H1 (cell line): ENCODE results near the gene RERG. TPM values are rescaled to one million over a fixed set of nuclear protein-coding genes. Genes with fewer than 3 reads are reported as not detected.

Source experiments
- CTCF ChIA-PET: fragments of 300-600 bp; sonication (Branson Sonifier 250); formaldehyde crosslinking; loops from one replicate; lab custom pipeline; 2021; ENCODE audit not compliant: partially characterized antibody; lab: Charles Lee
- POLR2A ChIA-PET: fragments of 300-600 bp; sonication (Branson Sonifier 250); formaldehyde crosslinking; loops from one replicate; lab custom pipeline; 2021; ENCODE audit warnings: inconsistent platforms; ENCODE audit not compliant: partially characterized antibody; lab: Charles Lee
- DNase-seq, 2 experiments: peaks; one replicate each; pipeline versions ENCODE4 v3.0.0 to v3.0.0-alpha.2; 2010 to 2022; ENCODE audit warnings: low spot score in 2 of 2, low read depth in 1 of 2, mixed read lengths in 1 of 2
- FAIRE-seq: peaks from 2 replicates; lab custom pipeline; 2011; peaks lifted over from hg19 to GRCh38; lab: Jason Lieb, UNC
- H2AFZ ChIP-seq: 2 replicates; pipeline ENCODE4 v1.8.1; 2012; ENCODE audit warnings: low read length, inconsistent platforms
- H2AK5ac ChIP-seq: 2 replicates; pipeline ENCODE4 v1.6.1; 2013; ENCODE audit warnings: low read depth, low read length
- H2BK120ac ChIP-seq: replicated peaks from 2 replicates; pipeline ENCODE3; 2013; ENCODE audit warnings: low read depth, low read length, inconsistent platforms
- H2BK12ac ChIP-seq: 2 replicates; pipeline ENCODE4 v1.6.1; 2013; ENCODE audit warnings: low read depth, low read length
- H2BK15ac ChIP-seq: 2 replicates; pipeline ENCODE4 v1.6.1; 2013; ENCODE audit warnings: low read length
- H2BK20ac ChIP-seq: 2 replicates; pipeline ENCODE4 v1.6.1; 2013; ENCODE audit warnings: low read length
- H2BK5ac ChIP-seq: 2 replicates; pipeline ENCODE4 v1.6.1; 2013; ENCODE audit warnings: low read depth, low read length
- H3K14ac ChIP-seq: 2 replicates; pipeline ENCODE4 v1.6.1; 2013; ENCODE audit warnings: inconsistent platforms; ENCODE audit not compliant: insufficient read length
- H3K18ac ChIP-seq: 2 replicates; pipeline ENCODE4 v1.6.1; 2013; ENCODE audit warnings: low read length; ENCODE audit errors: extremely low read depth
- H3K23ac ChIP-seq: 2 replicates; pipeline ENCODE4 v1.6.1; 2013; ENCODE audit warnings: inconsistent platforms; ENCODE audit not compliant: insufficient read length
- H3K23me2 ChIP-seq: 2 replicates; pipeline ENCODE4 v1.6.1; 2013; ENCODE audit warnings: low read depth, low read length
- H3K27ac ChIP-seq: 2 replicates; pipeline ENCODE4 v1.6.1; 2011; ENCODE audit warnings: low read depth, low read length, inconsistent platforms
- H3K27me3 ChIP-seq, 4 experiments: replicated peaks in 1 of 4; 1 replicate in 1 of 4; 2 replicates in 3 of 4; pipeline versions ENCODE4 v1.6.1 to v1.8.1; 2011 to 2013; ENCODE audit warnings: low read length in 3 of 4, mild to moderate bottlenecking in 3 of 4, inconsistent platforms in 2 of 4, mixed read lengths in 2 of 4, moderate library complexity in 1 of 4; ENCODE audit not compliant: control insufficient read depth in 3 of 4, insufficient read depth in 3 of 4; ENCODE audit errors: extremely low read depth in 1 of 4
- H3K36me3 ChIP-seq, 4 experiments: 2 replicates each; pipeline versions ENCODE4 v1.6.1 to v1.8.1; 2011 to 2013; ENCODE audit warnings: mild to moderate bottlenecking in 4 of 4, low read length in 3 of 4, moderate library complexity in 2 of 4, control low read depth in 1 of 4, inconsistent platforms in 1 of 4; ENCODE audit not compliant: insufficient read depth in 4 of 4, control insufficient read depth in 2 of 4
- H3K4ac ChIP-seq: replicated peaks from 2 replicates; pipeline ENCODE3; 2013; ENCODE audit warnings: low read length, low read depth, mixed read lengths, inconsistent platforms; ENCODE audit not compliant: insufficient read length
- H3K4me1 ChIP-seq, 4 experiments: replicated peaks in 1 of 4; 1 replicate in 1 of 4; 2 replicates in 3 of 4; pipeline versions ENCODE4 v1.6.1 to v1.8.1; 2011 to 2013; ENCODE audit warnings: low read length in 3 of 4, inconsistent platforms in 2 of 4, mixed read lengths in 1 of 4; ENCODE audit not compliant: insufficient read depth in 4 of 4, control insufficient read depth in 3 of 4
- H3K4me2 ChIP-seq, 2 experiments: 2 replicates each; pipeline versions ENCODE4 v1.6.1 to v1.8.1; 2011 to 2013; ENCODE audit warnings: low read depth in 2 of 2, low read length in 2 of 2, control low read depth in 1 of 2, inconsistent platforms in 1 of 2, mild to moderate bottlenecking in 1 of 2; ENCODE audit not compliant: insufficient read depth in 1 of 2
- H3K4me3 ChIP-seq, 4 experiments: fragments of 200-600, 300-600 bp in 1 of 4; sonication (generic), shearing (Covaris generic), sonication (Bioruptor Twin) in 1 of 4; 2 replicates each; pipeline versions ENCODE4 v1.5.1 to v1.8.1; 2011 to 2016; ENCODE audit warnings: low read length in 4 of 4, low read depth in 3 of 4, control low read depth in 2 of 4, inconsistent platforms in 2 of 4, mild to moderate bottlenecking in 2 of 4, mixed read lengths in 1 of 4, moderate library complexity in 1 of 4; ENCODE audit not compliant: insufficient read depth in 2 of 4; ENCODE audit errors: extremely low read depth in 1 of 4
- H3K56ac ChIP-seq: replicated peaks from 2 replicates; pipeline ENCODE3; 2013; ENCODE audit warnings: low read depth, mild to moderate bottlenecking, mixed read lengths, low read length, inconsistent platforms; ENCODE audit not compliant: insufficient read length
- H3K79me1 ChIP-seq: 2 replicates; pipeline ENCODE4 v1.6.1; 2013; ENCODE audit warnings: low read depth, low read length, control low read depth
- H3K79me2 ChIP-seq, 2 experiments: 2 replicates each; pipeline versions ENCODE4 v1.6.1 to v1.8.1; 2012 to 2013; ENCODE audit warnings: low read length in 2 of 2, mild to moderate bottlenecking in 2 of 2, inconsistent platforms in 1 of 2; ENCODE audit not compliant: insufficient read depth in 2 of 2, control insufficient read depth in 1 of 2
- H3K9ac ChIP-seq, 4 experiments: replicated peaks in 1 of 4; 1 replicate in 1 of 4; 2 replicates in 3 of 4; pipeline versions ENCODE4 v1.6.1 to v1.8.1; 2011 to 2013; ENCODE audit warnings: low read depth in 3 of 4, low read length in 3 of 4, control low read depth in 2 of 4, mild to moderate bottlenecking in 2 of 4, moderate library complexity in 2 of 4, inconsistent platforms in 1 of 4; ENCODE audit errors: extremely low read depth in 1 of 4
- H3K9me3 ChIP-seq, 2 experiments: 2 replicates each; pipeline versions ENCODE4 v1.6.1 to v1.8.1; 2012 to 2013; ENCODE audit warnings: mild to moderate bottlenecking in 2 of 2, moderate library complexity in 2 of 2, control low read depth in 1 of 2, inconsistent platforms in 1 of 2, low read depth in 1 of 2, low read length in 1 of 2, mixed read lengths in 1 of 2; ENCODE audit not compliant: insufficient read depth in 2 of 2
- H4K20me1 ChIP-seq, 2 experiments: replicated peaks in 1 of 2; 2 replicates each; pipeline versions ENCODE3 to v1.8.1; 2011 to 2013; ENCODE audit warnings: inconsistent platforms in 2 of 2, low read length in 2 of 2, mild to moderate bottlenecking in 1 of 2; ENCODE audit not compliant: insufficient read depth in 2 of 2, control insufficient read depth in 1 of 2
- H4K5ac ChIP-seq: 2 replicates; pipeline ENCODE4 v1.6.1; 2013; ENCODE audit warnings: low read length, low read depth, mixed read lengths, inconsistent platforms; ENCODE audit not compliant: insufficient read length
- H4K8ac ChIP-seq: 2 replicates; pipeline ENCODE4 v1.8.0; 2013; ENCODE audit warnings: mild to moderate bottlenecking, moderate library complexity, low read length, inconsistent platforms; ENCODE audit not compliant: insufficient read depth; ENCODE audit errors: extremely low read depth
- H4K91ac ChIP-seq: replicated peaks from 2 replicates; pipeline ENCODE3; 2013; ENCODE audit warnings: low read length, mixed read lengths, inconsistent platforms; ENCODE audit not compliant: insufficient read length
- CTCF ChIP-seq, 3 experiments: IDR thresholded peaks; 1 replicate in 2 of 3; 2 replicates in 1 of 3; pipeline versions ENCODE4 v1.5.1 to v1.6.1; 2011; ENCODE audit warnings: low read length in 3 of 3, mild to moderate bottlenecking in 3 of 3, inconsistent platforms in 2 of 3, low read depth in 1 of 3, moderate library complexity in 1 of 3; ENCODE audit not compliant: insufficient read depth in 1 of 3; ENCODE audit errors: control extremely low read depth in 1 of 3
- EGR1 ChIP-seq: IDR thresholded peaks from 2 replicates; pipeline ENCODE4 v1.6.1; 2011; ENCODE audit warnings: low read depth, low read length, borderline replicate concordance
- FOSL1 ChIP-seq: IDR thresholded peaks from 2 replicates; pipeline ENCODE4 v1.6.1; 2011; ENCODE audit warnings: mild to moderate bottlenecking, low read depth, low read length, moderate library complexity; ENCODE audit not compliant: insufficient read depth
- JUN ChIP-seq: IDR thresholded peaks from 2 replicates; pipeline ENCODE4 v1.6.1; 2011; ENCODE audit warnings: low read depth, mild to moderate bottlenecking, improper control_type of control experiment, low read length
- RAD21 ChIP-seq, 2 experiments: IDR thresholded peaks in 1 of 2; conservative IDR thresholded peaks in 1 of 2; 2 replicates each; pipeline ENCODE4 v1.6.1; 2011; ENCODE audit warnings: low read depth in 2 of 2, low read length in 2 of 2, improper control_type of control experiment in 1 of 2, inconsistent platforms in 1 of 2, mild to moderate bottlenecking in 1 of 2, moderate library complexity in 1 of 2
- RNF2 ChIP-seq: fragments of 200-900, 300-1000 bp; sonication (generic); IDR thresholded peaks from 2 replicates; pipeline ENCODE4 v1.7.1; 2016; ENCODE audit warnings: borderline replicate concordance, low read depth, mild to moderate bottlenecking, antibody characterized with exemption, low read length; ENCODE audit not compliant: poor library complexity, severe bottlenecking; ENCODE audit errors: missing control alignments
- RXRA ChIP-seq: IDR thresholded peaks from 2 replicates; pipeline ENCODE4 v1.6.1; 2011; ENCODE audit warnings: low read depth, mild to moderate bottlenecking, low read length, moderate library complexity; ENCODE audit not compliant: insufficient read depth
- SIN3A ChIP-seq, 2 experiments: IDR thresholded peaks in 1 of 2; conservative IDR thresholded peaks in 1 of 2; 2 replicates each; pipeline ENCODE4 v1.6.1; 2011 to 2012; ENCODE audit warnings: low read length in 2 of 2, improper control_type of control experiment in 1 of 2, low read depth in 1 of 2, mild to moderate bottlenecking in 1 of 2
- WGBS, 2 experiments: shearing (Covaris generic) in 1 of 2; methylation state at CpG; one replicate each; pipeline versions ENCODE4 v1.1.6 to v1.1.7; 2013 to 2015; ENCODE audit warnings: low lambda C conversion rate in 2 of 2, mixed read lengths in 2 of 2, inconsistent platforms in 1 of 2, low coverage in 1 of 2, missing lambda C conversion rate in 1 of 2; ENCODE audit not compliant: insufficient replicate concordance in 2 of 2, insufficient coverage in 1 of 2, insufficient read length in 1 of 2; ENCODE audit errors: extremely low coverage in 1 of 2, missing lambda C conversion rate in 1 of 2; 5-methylcytosine and 5-hydroxymethylcytosine counted together
- polyA plus RNA-seq, 7 experiments: library from polyadenylated mRNA; depleted of rRNA in 3 of 7; stranded (reverse) in 5 of 7; unstranded in 2 of 7; fragments of >200 nt in 5 of 7; fragments of 200-250 nt in 2 of 7; gene quantifications; 1 replicate in 5 of 7; 2 replicates in 1 of 7; 4 replicates in 1 of 7; pipeline versions ENCODE4 v1.2.1 to v1.2.3, GENCODE V29; 2011 to 2013; ENCODE audit warnings: missing spikeins in 2 of 7, mixed read lengths in 2 of 7
- total RNA-seq: library from RNA; stranded (reverse); fragmentation: NEBNext Ultra II Directional; extraction: Animal tissue kit (Norgen Biotek cat#: 25700); gene quantifications from 2 replicates; pipeline ENCODE4 v1.2.1, GENCODE V29; 2021

Gene RERG
- total and polyA plus RNA-seq, 2 of the 8 experiments (the other 6 are each of a cell fraction or from before 2014, with no cell fraction given): 0.12 to 0.86 TPM

- Histone ChIP-seq H3K23me2 (no peaks in the 10 kb centered on the region), H2BK20ac (no peak overlapping the region), H2BK5ac (no peak overlapping the region), H2BK12ac (no peak overlapping the region), H3K4me1 (no peaks in the 10 kb centered on the region), H2BK120ac (no peak overlapping the region), H3K4me3 (no peak overlapping the region), H3K4me2 (no peak overlapping the region), H3K9ac (no peak overlapping the region), H3K9me3 (no peaks in the 10 kb centered on the region), H3K36me3 (no peaks in the 10 kb centered on the region), H3K18ac (no peak overlapping the region), H4K20me1 (no peaks in the 10 kb centered on the region), H4K91ac (no peak overlapping the region), H3K27ac (no peak overlapping the region), H4K8ac (no peak overlapping the region), H2AK5ac (no peak overlapping the region), H3K4ac (no peak overlapping the region), H2BK15ac (no peak overlapping the region), H4K5ac (no peak overlapping the region), H3K79me1 (no peaks in the 10 kb centered on the region), H3K27me3 (no peaks in the 10 kb centered on the region), H3K56ac (no peak overlapping the region), H2AFZ (no peak overlapping the region), H3K14ac (no peak overlapping the region), H3K23ac (no peak overlapping the region), H3K79me2 (no peaks in the 10 kb centered on the region)
- no peak for DNase-seq
- no peak for FAIRE-seq
- ChIA-PET POLR2A (no interaction called here), CTCF (interaction anchor here (0.7 to 2.0 kb wide), 10 partner anchors 9 to 615 kb away, joined by 3 to 7 read pairs (median 3); no protein-coding TSS in a partner anchor)
- 93% methylated on average over 1 of the region's 1 CpG; no CpG with 5 or more reads in 1 of the 2 experiments for WGBS, 2 experiments
- TF ChIP-seq CTCF (IDR thresholded peaks at IDR 0.05; ENCODE audit: control extremely low read depth in 1 of 3, insufficient read depth in 1 of 3, low read depth in 1 of 3, low read length in 3 of 3): no peak
- TF ChIP-seq EGR1: no peak
- TF ChIP-seq RAD21 (IDR thresholded peaks at IDR 0.05 in 1 of 2, conservative IDR thresholded peaks at IDR 0.05 in 1 of 2; ENCODE audit: low read depth in 2 of 2, low read length in 2 of 2): no peak
- TF ChIP-seq RXRA: no peak
- TF ChIP-seq RNF2: no peak
- TF ChIP-seq FOSL1: no peak
- no peak for TF ChIP-seq JUN
- no peak for TF ChIP-seq SIN3A (conservative IDR thresholded peaks at IDR 0.05 in 1 of 2, IDR thresholded peaks at IDR 0.05 in 1 of 2; ENCODE audit: low read depth in 1 of 2, low read length in 2 of 2)
These were observed 47.1 kb upstream of the RERG start for GRCh38 chr12:15268309-15268708.
